ENCODE data around the gene CPTP.
A peak's percentile ranks its signal among the peaks of the same experiment; 100 is the strongest.

The CPTP gene

GRCh38 chr1:1286313-1287261 lies 38.0 kb upstream of the CPTP start:
- no peak for TF ChIP-seq CTCF (IDR thresholded peaks at IDR 0.05)
- DNase-seq (ENCODE audit: low spot score), result no peak
- Histone ChIP-seq H3K4me3 (no peak overlapping the region), H3K27ac (no peak overlapping the region)

- DNase-seq (ENCODE audit: low spot score), result no peak
- no peak for TF ChIP-seq CTCF (IDR thresholded peaks at IDR 0.05)
- Histone ChIP-seq H3K4me3 (no peak overlapping the region), H3K27ac (no peak overlapping the region)
Measured at GRCh38 chr1:1287288-1288110, 37.1 kb upstream of the CPTP start.

- no peak overlapping the region for H3K4me3 ChIP-seq
- no peak overlapping the region for H3K27ac ChIP-seq
- TF ChIP-seq CTCF (IDR thresholded peaks at IDR 0.05), result peak; percentile 62
- DNase-seq (ENCODE audit: low spot score), result no peak
Measured at GRCh38 chr1:1290238-1290731, 34.3 kb upstream of the CPTP start.

- DNase-seq (ENCODE audit: low spot score), result no peak
- TF ChIP-seq CTCF (IDR thresholded peaks at IDR 0.05), result no peak
- no peak overlapping the region for H3K4me3 ChIP-seq
- no peak overlapping the region for H3K27ac ChIP-seq
Measured at GRCh38 chr1:1291023-1291528, 33.5 kb upstream of the CPTP start.

GRCh38 chr1:1291548-1292441 lies 32.8 kb upstream of the CPTP start:
- Histone ChIP-seq H3K27ac (no peak overlapping the region), H3K4me3 (no peak overlapping the region)
- no peak for DNase-seq (ENCODE audit: low spot score)
- TF ChIP-seq CTCF (IDR thresholded peaks at IDR 0.05), result peak; percentile 18

GRCh38 chr1:1292442-1292779 lies 32.2 kb upstream of the CPTP start:
- no peak for DNase-seq (ENCODE audit: low spot score)
- TF ChIP-seq CTCF (IDR thresholded peaks at IDR 0.05), result no peak
- no peak overlapping the region for H3K27ac ChIP-seq
- H3K4me3 ChIP-seq, result no peak overlapping the region
